GM12874 (cell line): ENCODE measurements around the gene FHIT.

ENCODE experiments used
- CTCF ChIP-seq: IDR thresholded peaks from 2 replicates; pipeline ENCODE4 v1.5.1; 2011; ENCODE audit warnings: low read depth, mild to moderate bottlenecking, control low read depth, low read length, moderate library complexity; ENCODE audit not compliant: insufficient read depth

The FHIT gene

GRCh38 chr3:59777066-59777465 lies 1474.2 kb downstream of the FHIT start:
- no peak for TF ChIP-seq CTCF

DNA sequence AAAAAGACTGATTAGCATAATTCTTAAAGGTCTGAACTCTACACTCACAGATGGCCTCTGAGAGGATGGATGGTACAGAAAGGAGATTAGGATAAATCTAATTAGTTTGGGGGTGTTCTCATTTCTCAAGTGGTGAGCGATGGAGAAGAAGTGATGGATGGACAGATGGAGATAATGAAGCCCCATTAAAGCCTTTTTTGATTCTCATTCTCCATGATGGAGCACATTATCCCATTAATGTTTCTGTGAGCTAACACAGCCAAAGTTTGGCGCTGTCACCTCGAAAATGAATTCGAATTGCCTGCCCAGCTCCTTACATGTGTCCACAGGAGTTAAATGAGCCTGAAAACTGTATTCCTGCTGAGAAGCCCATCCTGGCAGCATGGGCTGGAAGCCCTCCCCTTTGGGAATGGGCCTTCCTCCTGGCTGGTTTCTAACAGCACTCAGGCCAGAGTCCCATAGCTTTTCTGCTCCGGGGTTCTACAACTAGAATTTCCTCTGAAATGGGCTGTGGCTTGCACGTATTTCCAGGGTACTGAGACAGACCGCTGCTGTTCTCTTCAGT lies 1475.4 kb downstream of the FHIT start:
- no peak for TF ChIP-seq CTCF

GRCh38 chr3:59775106-59775505 lies 1476.1 kb downstream of the FHIT start:
- no peak for TF ChIP-seq CTCF

- TF ChIP-seq CTCF: no peak
Observed at GRCh38 chr3:59774634-59775033, 1476.6 kb downstream of the FHIT start.

DNA sequence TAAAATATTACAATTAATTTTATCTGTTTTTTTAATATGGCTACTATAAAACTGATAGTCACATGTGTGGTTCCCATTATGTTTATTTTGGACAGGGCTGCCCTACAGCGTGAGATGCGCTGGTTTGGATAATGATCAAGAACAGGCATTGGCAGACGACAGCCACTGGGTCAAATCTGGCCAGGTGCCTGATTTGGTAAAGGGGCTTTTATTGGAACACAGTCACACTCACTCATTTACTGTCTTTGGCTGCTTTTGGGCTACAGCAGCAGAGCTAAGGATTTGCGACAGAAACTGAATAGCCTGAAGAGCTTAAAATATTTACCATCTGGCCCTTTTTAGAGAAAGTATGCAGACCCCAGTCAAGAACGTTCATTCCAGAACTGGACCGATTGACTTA lies 1477.3 kb downstream of the FHIT start:
- no peak for TF ChIP-seq CTCF

GRCh38 chr3:59772416-59773408 lies 1478.5 kb downstream of the FHIT start:
- no peak for TF ChIP-seq CTCF

- no peak for TF ChIP-seq CTCF
Observed at GRCh38 chr3:59771768-59772181, 1479.5 kb downstream of the FHIT start.
